GM19351 (cell line): ENCODE measurements around the gene SLC25A25.
"Not testable (repeated sequence)": the region's sequence is repeated elsewhere in the genome, so short reads cannot be mapped to it uniquely, and the experiment has no call there.

Experiments used
- ATAC-seq: cut with Tn5 transposase; IDR thresholded peaks from one replicate; pipeline ENCODE4 v1.9.1; 2021; ENCODE audit warnings: mild to moderate bottlenecking, moderate library complexity; ENCODE audit not compliant: unreplicated experiment

SLC25A25 gene

DNA sequence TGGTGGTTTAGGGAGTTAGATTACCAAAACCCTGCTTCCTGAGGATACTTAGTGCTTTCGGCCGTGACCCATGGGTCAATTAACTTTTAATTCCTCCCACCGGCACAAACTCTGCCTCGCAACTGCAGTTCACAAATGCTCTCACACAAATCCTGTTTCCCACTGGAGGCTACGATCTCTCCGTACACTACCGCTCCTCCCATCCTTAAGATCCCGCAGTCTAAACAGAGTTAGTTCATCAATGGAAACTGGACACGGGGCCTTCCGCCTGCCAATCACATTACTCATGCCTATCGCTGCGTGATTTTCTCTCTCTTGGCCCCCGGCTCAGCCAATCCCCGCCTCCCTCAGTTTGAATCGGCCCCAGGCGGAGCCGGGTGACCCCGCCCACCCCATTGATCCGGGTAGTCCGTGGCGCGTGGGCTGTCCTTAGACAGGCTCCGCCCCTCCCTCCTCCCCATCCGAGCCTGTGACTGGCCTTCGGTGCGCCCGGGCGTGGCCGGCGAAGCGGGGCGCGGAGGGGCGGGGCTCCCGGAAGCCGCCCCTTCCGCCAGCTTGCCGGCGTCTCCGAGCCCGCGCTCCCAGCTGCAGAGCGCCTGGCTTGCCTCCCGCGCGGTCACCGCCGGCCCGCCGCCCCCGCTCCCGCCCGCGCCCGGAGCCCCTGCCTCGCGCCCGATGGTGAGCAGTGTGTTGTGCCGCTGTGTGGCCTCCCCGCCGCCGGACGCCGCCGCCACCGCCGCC is at the start of gene SLC25A25:
SLC25A25 (plus strand) TSS at position 588 of the 741 bp plus-strand sequence; CDS start at position 676, 88 bp downstream.
- ATAC-seq = peak; percentile 71

DNA sequence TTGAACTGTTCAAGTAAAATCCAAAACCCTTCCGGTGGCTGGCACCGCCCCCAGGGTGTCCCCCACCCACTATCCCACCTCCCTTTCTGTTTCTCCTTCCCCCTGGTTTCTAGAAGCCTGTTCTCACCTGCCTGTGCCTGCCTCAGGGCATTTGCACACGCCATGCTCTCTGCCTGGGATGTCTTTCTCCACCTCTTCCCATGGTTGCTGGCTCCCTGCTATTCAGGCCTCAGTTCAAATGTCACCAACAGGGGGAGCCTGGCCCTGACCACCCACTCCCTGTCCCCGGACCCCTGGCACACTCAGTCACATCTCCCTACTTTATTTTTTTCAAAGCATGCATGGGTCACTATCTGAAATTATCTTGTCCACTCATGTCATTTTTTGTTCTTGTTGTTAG is 47.3 kb upstream of the SLC25A25 start:
- no peak for ATAC-seq

DNA sequence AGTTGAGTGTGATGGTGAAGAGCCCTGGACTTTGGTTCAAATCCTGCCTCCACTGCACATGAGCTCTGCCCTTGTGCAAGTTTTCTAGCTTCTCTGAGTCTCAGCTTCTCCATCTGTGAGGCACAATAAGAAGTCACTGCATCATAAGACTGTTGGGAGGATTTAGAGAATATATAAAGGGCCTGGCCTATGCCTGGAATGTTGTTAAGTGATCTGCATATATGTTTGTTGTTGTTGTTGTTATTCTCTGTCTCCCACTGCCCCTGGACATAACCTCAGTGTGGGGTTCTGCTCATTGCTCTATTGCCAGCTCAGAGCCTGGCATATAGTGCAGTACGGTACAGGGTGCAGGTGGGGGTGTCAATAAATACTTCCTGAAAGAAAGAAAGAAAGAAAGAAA is 46.9 kb upstream of the SLC25A25 start:
- ATAC-seq = no peak

DNA sequence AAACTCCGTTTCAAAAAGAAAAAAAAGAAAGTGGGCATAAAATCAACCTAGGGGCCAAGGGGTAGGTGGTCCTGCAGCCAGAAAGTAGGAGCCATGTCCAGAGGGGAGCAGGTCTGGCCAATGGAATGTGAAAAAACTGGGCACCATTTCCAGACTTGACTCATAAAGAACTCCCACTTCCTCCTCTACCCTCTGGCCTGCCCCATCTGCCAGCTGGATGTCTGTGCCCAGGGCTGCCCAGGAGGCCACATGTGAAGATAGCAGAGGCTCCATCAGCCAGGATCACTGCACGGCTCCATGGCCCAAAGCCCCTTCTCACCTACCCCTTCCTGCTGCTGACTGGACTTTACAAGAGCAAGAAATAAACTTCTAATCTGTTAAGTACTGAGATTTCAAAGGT is 45.1 kb upstream of the SLC25A25 start:
- ATAC-seq = no peak

DNA sequence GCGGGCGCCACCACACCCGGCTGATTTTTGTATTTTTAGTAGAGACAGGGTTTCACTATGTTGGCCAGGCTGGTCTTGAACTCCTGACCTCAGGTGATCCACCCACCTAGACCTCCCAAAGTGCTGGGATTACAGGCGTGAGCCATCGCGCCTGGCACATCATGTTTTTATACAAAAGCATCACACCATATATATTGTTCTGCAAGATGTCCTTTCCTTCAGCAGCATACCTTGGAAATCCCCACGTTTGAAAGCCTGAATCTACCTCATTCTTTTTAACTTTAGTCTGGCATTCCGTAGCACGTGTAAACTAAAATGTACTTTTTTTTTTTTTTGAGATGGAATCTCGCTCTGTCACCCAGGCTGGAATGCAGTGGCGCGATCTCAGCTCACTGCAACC is 44.4 kb upstream of the SLC25A25 start:
- ATAC-seq = not testable (repeated sequence)

DNA sequence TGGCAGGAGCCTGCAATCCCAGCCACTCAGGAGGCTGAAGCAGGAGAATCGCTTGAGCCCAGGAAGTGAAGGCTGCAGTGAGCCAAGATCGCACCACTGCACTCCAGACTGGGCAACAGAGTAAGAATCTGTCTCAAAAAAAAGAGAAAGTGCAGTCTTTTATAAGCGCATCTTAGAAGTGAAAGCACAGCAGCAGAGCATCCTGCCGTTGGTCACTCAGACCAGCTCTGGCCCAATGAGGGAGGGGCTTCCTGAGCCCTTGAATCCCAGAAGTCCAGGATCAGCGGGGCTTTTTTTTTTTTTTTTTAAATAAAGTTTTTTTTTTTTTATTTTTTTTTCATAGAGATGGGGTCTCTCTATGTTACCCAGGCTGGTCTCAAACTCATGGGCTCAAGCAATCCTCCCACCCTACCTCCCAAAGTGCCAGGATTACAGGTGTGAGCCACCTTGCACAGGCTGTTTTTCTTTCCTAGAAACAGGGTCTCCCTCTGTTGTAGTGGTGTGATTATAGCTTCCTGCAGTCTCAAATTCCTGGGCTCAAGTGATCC is 43.2 kb upstream of the SLC25A25 start:
- ATAC-seq = no peak

DNA sequence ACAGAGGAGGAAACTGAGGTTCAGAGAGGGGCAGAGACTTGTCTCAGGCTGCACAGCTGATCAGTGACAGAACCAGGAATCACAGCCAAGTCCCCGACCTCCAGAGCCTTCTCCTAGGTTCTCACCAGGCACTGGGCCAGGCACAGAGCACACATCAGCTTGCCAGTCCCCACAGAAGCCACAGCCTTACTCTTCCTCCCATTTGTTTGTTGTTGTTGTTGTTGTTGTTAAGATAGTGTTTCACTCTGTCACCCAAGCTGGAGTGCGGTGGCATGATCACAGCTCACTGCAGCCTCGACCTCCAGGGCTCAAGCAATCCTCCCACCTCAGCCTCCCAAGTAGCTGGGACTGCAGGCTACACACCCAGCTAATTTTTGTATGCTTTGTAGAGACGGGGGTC is 42.3 kb upstream of the SLC25A25 start:
- ATAC-seq = no peak

DNA sequence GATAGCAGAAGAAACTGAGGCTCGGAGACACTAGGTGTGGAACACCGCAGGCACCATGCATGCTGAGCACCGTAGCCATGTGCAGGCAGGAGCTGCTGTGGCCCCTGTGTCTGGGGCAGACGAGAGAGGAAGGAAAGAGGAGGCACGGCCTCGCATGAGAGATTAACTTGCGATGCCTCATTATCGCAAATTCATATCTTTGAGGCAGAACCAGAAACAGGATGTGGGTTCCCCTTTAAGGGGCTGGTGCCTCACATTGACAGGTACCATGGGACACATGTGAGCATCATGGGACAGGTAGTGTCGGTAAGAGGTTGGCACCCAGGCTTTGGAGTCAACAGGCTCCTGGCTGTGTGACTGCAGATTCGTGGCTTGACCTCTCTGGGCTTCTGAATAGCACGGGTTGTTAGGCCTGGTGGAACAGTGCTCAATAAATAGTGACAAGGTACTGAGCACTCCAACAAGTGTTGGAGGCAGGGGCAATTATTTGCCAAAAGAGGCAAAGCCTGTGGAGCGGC is 41.7 kb upstream of the SLC25A25 start:
- ATAC-seq = no peak

DNA sequence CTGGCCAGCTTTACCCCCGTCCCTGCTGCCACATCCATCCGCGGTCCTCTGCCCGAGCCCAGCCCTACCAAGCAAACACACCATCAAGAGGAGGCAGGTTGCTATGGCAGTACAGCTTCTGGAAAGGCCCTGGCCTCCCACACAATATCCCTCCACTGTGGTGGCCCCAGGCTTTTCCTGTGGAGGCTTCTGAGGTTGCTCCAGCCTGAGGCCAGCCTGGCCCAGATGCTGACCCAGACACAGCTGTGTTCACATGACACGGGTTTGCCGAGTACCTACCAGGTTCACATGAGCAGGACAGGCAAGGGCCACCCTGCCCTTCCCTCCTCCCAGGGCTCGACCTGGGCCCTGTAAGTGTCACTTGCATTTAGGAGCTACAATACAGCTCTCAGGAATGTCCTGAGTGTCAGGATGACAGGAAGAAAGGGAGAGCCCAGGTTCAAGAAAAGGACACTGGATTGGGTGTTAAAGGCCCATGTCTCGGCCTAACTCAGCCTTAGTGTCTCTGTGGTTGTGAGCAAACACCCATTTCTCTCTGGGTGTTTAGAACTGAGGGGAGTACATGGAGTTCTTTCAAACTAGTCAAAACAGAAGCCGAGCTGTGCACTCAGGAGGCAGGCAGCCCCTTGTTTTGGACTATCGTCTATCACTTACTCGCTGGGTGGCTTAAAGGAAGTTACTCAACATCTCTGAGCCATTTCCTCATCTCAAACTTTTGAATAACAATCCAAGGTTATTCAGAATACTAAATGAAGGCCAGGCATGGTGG is 41.1 kb upstream of the SLC25A25 start:
- no peak for ATAC-seq

DNA sequence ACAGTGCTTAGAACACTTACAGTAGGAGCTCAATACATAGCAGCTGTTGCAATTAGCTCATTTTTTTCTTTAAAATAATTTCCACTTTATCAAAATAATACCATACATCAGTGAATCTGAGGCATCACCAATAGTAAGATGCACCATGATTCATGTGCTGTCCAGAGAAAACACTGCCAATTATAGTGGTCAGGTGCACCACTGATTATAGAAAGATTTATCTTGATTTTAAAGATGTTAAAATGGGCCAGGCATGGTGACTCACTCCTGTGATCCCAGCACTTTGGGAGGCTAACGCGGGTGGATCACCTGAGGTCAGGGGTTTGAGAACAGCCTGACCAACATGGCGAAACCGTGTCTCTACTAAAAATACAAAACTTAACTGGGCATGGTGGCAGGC is 40.3 kb upstream of the SLC25A25 start:
- no peak for ATAC-seq

DNA sequence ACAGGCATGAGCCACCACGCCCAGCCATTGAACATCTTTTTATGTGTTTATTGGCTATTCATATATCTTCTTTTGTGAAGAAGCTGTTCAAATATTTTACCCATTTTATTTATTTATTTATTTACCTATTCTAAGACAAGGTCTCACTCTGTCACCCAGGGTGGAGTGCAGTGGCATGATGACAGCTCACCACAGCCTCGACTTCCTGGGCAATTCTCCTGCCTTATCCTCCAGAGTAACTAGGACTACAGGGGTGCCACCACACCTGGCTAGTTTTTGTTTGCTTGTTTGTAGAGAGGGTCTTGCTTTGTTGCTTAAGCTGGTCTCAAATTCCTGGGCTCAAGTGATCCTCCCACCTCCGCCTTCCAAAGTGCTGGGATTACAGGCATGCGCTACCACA is 34.4 kb upstream of the SLC25A25 start:
- no peak for ATAC-seq

DNA sequence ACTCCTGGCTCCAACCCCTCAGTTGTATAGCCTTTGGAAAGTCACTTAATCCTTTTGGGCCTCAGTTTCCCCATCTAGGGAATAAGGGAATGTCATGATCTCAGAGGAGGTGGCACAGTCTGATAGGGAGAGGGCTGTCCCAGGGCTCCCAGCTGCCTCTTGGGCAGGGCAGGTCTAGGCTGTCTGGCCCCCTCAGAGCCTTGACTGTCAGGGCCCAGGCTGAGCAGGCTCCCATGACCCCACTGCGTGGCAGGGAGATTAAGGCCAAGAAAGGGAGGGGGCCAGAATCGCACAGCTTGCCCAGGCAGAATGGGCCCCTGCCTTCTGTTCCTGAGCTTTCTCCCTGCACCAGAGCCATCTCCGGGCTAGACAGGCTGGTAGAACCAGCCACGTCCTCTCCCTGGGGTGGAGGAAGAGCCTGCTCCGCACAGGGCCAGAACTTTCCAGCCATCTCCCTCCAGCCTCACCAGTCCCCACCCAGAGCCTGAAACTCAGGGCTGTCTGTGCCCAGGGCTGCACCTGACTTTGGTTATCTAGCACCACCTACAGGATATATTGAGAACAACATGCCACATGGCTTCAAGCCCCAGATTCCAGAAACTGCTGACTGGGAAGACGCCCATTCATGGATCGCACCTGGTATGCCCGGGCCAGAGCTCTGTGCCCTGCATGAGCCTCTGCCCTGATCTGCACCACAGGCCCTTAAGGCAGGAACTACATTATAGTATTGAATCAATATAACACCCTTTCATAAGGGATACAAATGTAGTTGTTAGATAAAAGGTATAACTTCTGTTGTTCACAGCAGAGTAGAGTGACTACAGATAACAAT is 33.0 kb upstream of the SLC25A25 start:
- ATAC-seq = no peak

DNA sequence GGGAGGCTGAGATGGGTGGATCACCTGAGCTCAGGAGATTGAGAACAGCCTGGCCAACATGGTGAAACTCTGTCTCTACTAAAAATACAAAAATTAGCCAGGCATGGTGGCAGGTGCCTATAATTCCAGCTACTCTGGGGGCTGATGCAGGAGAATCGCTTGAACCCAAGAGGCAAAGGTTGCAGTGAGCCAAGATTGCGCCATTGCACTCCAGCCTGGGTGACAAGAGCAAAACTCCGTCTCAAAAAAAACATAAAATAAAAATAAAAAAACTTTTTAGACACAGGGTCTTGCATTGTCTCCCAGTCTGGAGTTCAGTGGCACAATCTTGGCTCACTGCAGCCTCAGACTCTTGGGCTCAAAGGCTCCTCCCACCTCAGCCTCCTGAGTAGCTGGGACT is 31.5 kb upstream of the SLC25A25 start:
- ATAC-seq = not testable (repeated sequence)

DNA sequence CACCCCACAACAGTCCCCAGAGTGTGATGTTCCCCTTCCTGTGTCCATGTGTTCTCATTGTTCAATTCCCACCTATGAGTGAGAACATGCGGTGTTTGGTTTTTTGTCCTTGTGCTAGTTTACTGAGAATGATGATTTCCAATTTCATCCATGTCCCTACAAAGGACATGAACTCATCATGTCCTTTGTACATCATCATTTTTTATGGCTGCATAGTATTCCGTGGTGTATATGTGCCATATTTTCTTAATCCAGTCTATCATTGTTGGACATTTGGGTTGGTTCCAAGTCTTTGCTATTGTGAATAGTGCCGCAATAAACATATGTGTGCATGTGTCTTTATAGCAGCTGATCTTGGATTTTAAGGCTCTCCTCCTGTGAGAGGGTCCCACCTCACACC is 27.2 kb upstream of the SLC25A25 start:
- ATAC-seq = not testable (repeated sequence)

DNA sequence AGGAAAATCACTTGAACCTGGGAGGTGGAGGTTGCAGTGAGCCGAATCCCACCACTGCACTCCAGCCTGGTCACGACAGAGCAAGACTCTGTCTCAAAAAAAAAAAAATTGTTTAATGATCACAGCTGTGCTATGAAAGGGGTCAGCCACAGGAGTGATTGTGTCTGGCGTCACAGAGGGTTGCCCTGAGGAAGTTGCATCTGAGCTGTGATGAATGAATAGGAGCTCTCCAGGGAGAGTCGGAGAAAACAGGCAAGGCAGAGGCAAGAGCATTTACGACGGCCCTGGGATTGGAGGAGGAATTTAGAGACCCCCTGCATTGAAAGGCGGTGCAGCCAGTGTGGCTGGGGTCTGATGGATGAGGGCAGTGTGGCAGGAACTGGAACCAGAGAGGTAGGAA is 26.0 kb upstream of the SLC25A25 start:
- ATAC-seq = no peak

DNA sequence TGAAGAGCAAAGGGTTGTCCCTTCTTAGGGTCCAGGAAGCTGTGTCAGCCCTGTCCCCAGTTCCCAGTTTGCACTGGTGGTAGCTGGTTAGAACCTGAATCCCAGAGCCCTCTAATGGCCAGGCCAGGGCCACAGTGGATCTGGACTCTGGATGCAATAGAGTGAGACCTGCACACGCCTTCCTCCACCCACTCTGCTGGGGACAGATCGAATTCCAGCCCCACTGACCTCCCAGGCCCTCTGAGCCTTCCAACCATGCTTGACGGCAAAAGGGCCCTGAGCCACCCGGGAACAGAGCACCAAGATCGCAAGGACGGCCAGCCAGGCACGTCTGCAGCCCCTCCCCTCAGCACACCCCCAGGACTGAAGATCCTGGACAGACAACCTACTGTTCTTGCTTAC is 24.6 kb upstream of the SLC25A25 start:
- ATAC-seq = no peak

DNA sequence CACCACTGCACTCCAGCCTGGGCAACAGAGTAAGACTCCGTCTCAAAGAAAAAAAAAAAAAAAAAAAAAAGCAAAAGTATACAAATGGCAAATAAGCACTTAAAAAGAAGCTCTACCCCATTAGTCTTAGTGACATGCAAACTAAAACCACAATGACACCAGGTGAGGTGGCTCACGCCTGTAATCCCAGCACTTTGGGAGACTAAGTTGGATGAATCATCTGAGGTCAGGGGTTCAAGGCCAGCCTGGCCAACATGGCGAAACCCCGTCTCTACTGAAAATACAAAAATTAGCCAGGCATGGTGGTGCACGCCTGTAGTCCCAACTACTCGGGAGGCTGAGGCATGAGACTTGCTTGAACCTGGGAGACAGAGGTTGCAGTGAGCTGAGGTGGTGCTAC is 22.6 kb upstream of the SLC25A25 start:
- ATAC-seq = not testable (repeated sequence)

DNA sequence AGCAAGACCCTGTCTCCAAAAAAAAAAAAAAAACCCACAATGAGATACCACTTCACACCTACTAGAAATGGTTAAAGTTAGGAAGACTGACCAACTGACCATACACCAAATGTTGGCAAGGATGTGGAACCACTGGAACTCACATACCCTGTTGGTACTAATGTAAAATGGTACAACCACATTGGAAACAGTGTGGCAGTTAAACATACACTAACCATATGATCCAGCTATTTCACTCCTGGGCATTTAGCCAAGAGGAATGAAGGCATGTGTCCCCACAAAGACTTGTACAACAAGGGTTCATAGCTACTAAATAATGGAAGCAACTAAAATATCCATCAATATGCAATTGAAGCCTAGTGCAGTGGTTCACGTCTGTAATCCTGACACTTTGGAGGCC is 22.2 kb upstream of the SLC25A25 start:
- no peak for ATAC-seq

DNA sequence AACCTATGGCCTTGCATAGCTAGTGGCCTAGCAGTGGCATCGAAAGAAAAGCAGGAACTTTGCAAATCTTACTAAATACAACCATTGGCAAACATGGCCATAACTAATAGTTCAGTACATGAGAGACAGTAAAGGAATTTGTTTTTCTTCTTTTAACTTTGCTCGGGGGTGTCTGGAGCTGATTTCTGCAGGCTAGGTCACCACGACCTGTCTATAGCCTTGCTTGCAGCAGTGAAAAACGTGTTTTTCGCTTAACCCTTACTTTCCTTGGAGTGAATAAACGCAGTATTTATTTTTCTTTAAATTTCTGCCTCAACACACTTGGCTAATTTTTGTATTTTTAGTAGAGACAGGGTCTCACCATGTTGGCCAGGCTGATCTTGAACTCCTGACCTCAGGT is 20.8 kb upstream of the SLC25A25 start:
- no peak for ATAC-seq

DNA sequence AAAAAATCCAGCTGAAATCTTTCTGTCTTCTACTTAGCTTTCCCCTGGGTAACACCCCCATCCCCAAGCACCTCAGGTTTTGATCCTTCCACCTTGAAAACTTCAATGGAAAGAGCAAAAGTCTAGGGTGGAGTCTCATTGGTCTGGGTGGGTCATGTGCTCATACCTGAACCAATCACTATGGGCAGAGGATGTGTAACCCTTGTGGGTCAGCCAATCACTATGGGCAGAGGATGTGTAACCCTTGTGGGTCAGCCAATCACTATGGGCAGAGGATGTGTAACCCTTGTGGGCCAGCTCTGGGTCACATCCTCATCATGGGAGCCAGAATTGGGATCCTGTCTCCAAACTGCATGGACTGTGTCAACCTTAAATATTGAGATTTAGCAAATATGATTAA is 19.4 kb upstream of the SLC25A25 start:
- no peak for ATAC-seq

DNA sequence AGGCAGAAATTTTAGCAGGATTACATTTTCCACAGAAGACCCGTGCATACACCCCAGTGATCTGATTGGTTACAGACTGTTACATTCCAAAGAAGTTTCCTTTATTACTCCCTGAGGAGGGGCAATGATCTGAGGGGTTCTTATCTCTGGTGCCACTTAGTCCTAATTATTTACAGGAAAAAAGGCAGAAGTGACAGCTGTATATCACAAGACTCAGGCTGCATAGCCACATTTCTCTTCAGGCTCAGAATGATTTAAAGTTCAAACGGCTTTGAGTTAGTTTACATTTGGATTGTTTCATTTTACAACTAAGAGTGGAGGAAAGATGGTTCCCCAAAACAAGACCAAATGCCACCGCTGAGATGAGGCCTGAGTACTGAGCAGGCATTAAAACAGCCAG is 18.2 kb upstream of the SLC25A25 start:
- no peak for ATAC-seq
